HepG2 (cell line): ENCODE results near the gene CPLX3. TPM values are rescaled to one million over a fixed set of nuclear protein-coding genes. Genes with fewer than 3 reads are reported as not detected.

Experiments used
- ARHGAP35 ChIP-seq: sonication (generic); formaldehyde crosslinking; IDR thresholded peaks from 2 replicates; pipeline ENCODE4 v1.9.0; 2022; ENCODE audit warnings: mild to moderate bottlenecking, inconsistent platforms, moderate library complexity, missing genetic modification reagents, borderline replicate concordance
- CHCHD3 ChIP-seq: sonication (generic); formaldehyde crosslinking; IDR thresholded peaks from 2 replicates; pipeline ENCODE4 v1.8.0; 2022; ENCODE audit warnings: mild to moderate bottlenecking, missing genetic modification reagents, moderate library complexity
- ELF1 ChIP-seq: sonication (generic); formaldehyde crosslinking; IDR thresholded peaks from 2 replicates; pipeline ENCODE4 v1.4.0; 2020; ENCODE audit warnings: missing genetic modification reagents
- EZH2 ChIP-seq: conservative IDR thresholded peaks from 2 replicates; pipeline ENCODE4 v1.6.1; 2012; ENCODE audit warnings: mild to moderate bottlenecking, low read depth, low read length, moderate library complexity
- GLI4 ChIP-seq: sonication (generic); formaldehyde crosslinking; IDR thresholded peaks from 2 replicates; pipeline ENCODE4 v1.5.1; 2020; ENCODE audit warnings: missing genetic modification reagents, mild to moderate bottlenecking, moderate library complexity, borderline replicate concordance
- KLF15 ChIP-seq: sonication (generic); formaldehyde crosslinking; IDR thresholded peaks from 2 replicates; pipeline ENCODE4 v1.8.1; 2023; ENCODE audit warnings: borderline replicate concordance, mild to moderate bottlenecking, inconsistent platforms, missing genetic modification reagents, mixed read lengths
- MTERF4 ChIP-seq: sonication (generic); formaldehyde crosslinking; IDR thresholded peaks from 2 replicates; pipeline ENCODE4 v1.8.0; 2023; ENCODE audit warnings: mild to moderate bottlenecking, missing genetic modification reagents
- PITX1 ChIP-seq: sonication (generic); formaldehyde crosslinking; IDR thresholded peaks from 2 replicates; pipeline ENCODE4 v1.5.1; 2020; ENCODE audit warnings: mild to moderate bottlenecking, missing genetic modification reagents
- RORA ChIP-seq: sonication (generic); formaldehyde crosslinking; IDR thresholded peaks from 2 replicates; pipeline ENCODE4 v1.5.0; 2020; ENCODE audit warnings: mild to moderate bottlenecking, missing genetic modification reagents, moderate library complexity
- SALL2 ChIP-seq: sonication (generic); formaldehyde crosslinking; IDR thresholded peaks from 2 replicates; pipeline ENCODE4 v1.8.1; 2023; ENCODE audit warnings: mild to moderate bottlenecking, missing genetic modification reagents, inconsistent platforms
- SETDB1 ChIP-seq: sonication (generic); formaldehyde crosslinking; IDR thresholded peaks from 2 replicates; pipeline ENCODE4 v1.5.1; 2020; ENCODE audit warnings: missing genetic modification reagents, mild to moderate bottlenecking, borderline replicate concordance
- ZKSCAN8 ChIP-seq: IDR thresholded peaks from 2 replicates; pipeline ENCODE4 v1.6.1; 2016; ENCODE audit warnings: borderline replicate concordance, missing genetic modification reagents, missing compliant biosample characterization
- polyA plus RNA-seq, 8 experiments: library from polyadenylated mRNA; depleted of rRNA in 3 of 8; stranded (reverse) in 7 of 8; unstranded in 1 of 8; fragments of >200 nt; fragmentation: Illumina TruSeq in 4 of 8; extraction: Trizol in 4 of 8; gene quantifications; 2 replicates each; pipeline versions ENCODE4 v1.2.1 to v1.2.3, GENCODE V29; 2011 to 2016; ENCODE audit warnings: low read depth in 4 of 8, missing spikeins in 1 of 8, mixed read lengths in 1 of 8; ENCODE audit not compliant: insufficient read depth in 1 of 8
- total RNA-seq, 5 experiments: library from RNA; depleted of rRNA; stranded (reverse); fragments of >200 nt; fragmentation: Illumina TruSeq; extraction: Trizol; gene quantifications; 2 replicates each; pipeline ENCODE4 v1.2.3, GENCODE V29; 2016; ENCODE audit warnings: low read depth in 1 of 5
- TF ChIP-seq, protein P1 (sequence below): sonication (generic); formaldehyde crosslinking; IDR thresholded peaks from 2 replicates; pipeline ENCODE4 v1.4.0; 2020; ENCODE audit warnings: missing genetic modification reagents, borderline replicate concordance
- TF ChIP-seq, protein P2 (sequence below): sonication (generic); formaldehyde crosslinking; IDR thresholded peaks from 2 replicates; pipeline ENCODE4 v1.4.0; 2020; ENCODE audit warnings: missing genetic modification reagents, borderline replicate concordance
- TF ChIP-seq, protein P3 (sequence below): sonication (generic); formaldehyde crosslinking; IDR thresholded peaks from 2 replicates; pipeline ENCODE4 v1.4.0; 2020; ENCODE audit warnings: mild to moderate bottlenecking, missing genetic modification reagents

Gene CPLX3
- total and polyA plus RNA-seq, 2 of the 13 experiments (the other 11 are each of a cell fraction or from before 2014, with no cell fraction given) = not detected

DNA sequence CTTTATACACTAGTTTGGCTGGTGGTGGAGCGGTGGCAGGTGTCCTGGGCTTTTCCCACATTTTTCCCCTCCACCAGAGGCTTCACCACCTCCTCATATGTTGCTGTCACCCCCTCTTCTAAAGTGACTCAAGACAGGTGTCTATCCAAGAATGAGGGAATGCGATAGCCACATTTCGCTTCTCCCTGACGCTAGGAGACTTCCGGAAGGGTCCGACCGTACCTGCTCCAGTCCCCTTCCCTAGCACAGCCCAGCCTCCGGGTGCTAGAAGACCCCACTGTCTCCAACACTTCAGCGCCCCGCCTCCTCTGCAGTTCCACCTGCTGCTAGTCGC is 46.2 kb downstream of the CPLX3 start (continued):
- TF ChIP-seq, protein P1, sequence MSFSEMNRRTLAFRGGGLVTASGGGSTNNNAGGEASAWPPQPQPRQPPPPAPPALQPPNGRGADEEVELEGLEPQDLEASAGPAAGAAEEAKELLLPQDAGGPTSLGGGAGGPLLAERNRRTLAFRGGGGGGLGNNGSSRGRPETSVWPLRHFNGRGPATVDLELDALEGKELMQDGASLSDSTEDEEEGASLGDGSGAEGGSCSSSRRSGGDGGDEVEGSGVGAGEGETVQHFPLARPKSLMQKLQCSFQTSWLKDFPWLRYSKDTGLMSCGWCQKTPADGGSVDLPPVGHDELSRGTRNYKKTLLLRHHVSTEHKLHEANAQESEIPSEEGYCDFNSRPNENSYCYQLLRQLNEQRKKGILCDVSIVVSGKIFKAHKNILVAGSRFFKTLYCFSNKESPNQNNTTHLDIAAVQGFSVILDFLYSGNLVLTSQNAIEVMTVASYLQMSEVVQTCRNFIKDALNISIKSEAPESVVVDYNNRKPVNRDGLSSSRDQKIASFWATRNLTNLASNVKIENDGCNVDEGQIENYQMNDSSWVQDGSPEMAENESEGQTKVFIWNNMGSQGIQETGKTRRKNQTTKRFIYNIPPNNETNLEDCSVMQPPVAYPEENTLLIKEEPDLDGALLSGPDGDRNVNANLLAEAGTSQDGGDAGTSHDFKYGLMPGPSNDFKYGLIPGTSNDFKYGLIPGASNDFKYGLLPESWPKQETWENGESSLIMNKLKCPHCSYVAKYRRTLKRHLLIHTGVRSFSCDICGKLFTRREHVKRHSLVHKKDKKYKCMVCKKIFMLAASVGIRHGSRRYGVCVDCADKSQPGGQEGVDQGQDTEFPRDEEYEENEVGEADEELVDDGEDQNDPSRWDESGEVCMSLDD (CRISPR knock-in tag) = no peak
- TF ChIP-seq CHCHD3 (no peak), ELF1 (CRISPR knock-in tag) (no peak), EZH2 (no peak), GLI4 (no peak), SALL2 (CRISPR knock-in tag) (no peak), ZKSCAN8 (CRISPR knock-in tag) (no peak), MTERF4 (CRISPR knock-in tag) (no peak), KLF15 (CRISPR knock-in tag) (no peak), ARHGAP35 (CRISPR knock-in tag) (0 out of 2 replicates have a peak, but pooled peaks have one; percentile 35), SETDB1 (CRISPR knock-in tag) (no peak), PITX1 (CRISPR knock-in tag) (no peak), RORA (CRISPR knock-in tag) (no peak)
- TF ChIP-seq, protein P2, sequence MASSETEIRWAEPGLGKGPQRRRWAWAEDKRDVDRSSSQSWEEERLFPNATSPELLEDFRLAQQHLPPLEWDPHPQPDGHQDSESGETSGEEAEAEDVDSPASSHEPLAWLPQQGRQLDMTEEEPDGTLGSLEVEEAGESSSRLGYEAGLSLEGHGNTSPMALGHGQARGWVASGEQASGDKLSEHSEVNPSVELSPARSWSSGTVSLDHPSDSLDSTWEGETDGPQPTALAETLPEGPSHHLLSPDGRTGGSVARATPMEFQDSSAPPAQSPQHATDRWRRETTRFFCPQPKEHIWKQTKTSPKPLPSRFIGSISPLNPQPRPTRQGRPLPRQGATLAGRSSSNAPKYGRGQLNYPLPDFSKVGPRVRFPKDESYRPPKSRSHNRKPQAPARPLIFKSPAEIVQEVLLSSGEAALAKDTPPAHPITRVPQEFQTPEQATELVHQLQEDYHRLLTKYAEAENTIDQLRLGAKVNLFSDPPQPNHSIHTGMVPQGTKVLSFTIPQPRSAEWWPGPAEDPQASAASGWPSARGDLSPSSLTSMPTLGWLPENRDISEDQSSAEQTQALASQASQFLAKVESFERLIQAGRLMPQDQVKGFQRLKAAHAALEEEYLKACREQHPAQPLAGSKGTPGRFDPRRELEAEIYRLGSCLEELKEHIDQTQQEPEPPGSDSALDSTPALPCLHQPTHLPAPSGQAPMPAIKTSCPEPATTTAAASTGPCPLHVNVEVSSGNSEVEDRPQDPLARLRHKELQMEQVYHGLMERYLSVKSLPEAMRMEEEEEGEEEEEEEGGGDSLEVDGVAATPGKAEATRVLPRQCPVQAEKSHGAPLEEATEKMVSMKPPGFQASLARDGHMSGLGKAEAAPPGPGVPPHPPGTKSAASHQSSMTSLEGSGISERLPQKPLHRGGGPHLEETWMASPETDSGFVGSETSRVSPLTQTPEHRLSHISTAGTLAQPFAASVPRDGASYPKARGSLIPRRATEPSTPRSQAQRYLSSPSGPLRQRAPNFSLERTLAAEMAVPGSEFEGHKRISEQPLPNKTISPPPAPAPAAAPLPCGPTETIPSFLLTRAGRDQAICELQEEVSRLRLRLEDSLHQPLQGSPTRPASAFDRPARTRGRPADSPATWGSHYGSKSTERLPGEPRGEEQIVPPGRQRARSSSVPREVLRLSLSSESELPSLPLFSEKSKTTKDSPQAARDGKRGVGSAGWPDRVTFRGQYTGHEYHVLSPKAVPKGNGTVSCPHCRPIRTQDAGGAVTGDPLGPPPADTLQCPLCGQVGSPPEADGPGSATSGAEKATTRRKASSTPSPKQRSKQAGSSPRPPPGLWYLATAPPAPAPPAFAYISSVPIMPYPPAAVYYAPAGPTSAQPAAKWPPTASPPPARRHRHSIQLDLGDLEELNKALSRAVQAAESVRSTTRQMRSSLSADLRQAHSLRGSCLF (CRISPR knock-in tag) = no peak
- TF ChIP-seq, protein P3, sequence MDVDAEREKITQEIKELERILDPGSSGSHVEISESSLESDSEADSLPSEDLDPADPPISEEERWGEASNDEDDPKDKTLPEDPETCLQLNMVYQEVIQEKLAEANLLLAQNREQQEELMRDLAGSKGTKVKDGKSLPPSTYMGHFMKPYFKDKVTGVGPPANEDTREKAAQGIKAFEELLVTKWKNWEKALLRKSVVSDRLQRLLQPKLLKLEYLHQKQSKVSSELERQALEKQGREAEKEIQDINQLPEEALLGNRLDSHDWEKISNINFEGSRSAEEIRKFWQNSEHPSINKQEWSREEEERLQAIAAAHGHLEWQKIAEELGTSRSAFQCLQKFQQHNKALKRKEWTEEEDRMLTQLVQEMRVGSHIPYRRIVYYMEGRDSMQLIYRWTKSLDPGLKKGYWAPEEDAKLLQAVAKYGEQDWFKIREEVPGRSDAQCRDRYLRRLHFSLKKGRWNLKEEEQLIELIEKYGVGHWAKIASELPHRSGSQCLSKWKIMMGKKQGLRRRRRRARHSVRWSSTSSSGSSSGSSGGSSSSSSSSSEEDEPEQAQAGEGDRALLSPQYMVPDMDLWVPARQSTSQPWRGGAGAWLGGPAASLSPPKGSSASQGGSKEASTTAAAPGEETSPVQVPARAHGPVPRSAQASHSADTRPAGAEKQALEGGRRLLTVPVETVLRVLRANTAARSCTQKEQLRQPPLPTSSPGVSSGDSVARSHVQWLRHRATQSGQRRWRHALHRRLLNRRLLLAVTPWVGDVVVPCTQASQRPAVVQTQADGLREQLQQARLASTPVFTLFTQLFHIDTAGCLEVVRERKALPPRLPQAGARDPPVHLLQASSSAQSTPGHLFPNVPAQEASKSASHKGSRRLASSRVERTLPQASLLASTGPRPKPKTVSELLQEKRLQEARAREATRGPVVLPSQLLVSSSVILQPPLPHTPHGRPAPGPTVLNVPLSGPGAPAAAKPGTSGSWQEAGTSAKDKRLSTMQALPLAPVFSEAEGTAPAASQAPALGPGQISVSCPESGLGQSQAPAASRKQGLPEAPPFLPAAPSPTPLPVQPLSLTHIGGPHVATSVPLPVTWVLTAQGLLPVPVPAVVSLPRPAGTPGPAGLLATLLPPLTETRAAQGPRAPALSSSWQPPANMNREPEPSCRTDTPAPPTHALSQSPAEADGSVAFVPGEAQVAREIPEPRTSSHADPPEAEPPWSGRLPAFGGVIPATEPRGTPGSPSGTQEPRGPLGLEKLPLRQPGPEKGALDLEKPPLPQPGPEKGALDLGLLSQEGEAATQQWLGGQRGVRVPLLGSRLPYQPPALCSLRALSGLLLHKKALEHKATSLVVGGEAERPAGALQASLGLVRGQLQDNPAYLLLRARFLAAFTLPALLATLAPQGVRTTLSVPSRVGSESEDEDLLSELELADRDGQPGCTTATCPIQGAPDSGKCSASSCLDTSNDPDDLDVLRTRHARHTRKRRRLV (CRISPR knock-in tag) = 0 out of 2 replicates have a peak, but pooled peaks have one; percentile 29
